Measurements from ENCODE around the gene DENND2A.
"Not testable (repeated sequence)": the region's sequence is repeated elsewhere in the genome, so short reads cannot be mapped to it uniquely, and the experiment has no call there.

Gene DENND2A

DNA sequence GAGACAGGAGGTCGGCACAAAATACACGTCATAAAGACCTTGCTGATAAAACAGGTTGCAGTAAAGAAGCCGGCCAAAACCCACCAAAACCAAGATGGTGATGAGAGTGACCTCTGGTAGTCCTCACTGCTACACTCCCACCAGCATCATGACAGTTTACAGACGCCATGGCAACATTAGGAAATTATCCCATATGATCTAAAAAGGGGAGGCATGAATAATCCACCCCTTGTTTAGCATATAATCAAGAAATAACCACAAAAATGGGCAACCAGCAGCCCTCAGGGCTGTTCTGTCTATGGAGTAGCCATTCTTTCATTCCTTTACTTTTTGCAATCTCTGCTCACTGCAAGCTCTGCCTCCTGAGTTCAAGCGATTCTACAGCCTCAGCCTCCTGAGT is 74.9 kb downstream of the DENND2A start:
- in situ Hi-C loops (cut with MboI; ENCODE audit: low pct_unique_long_range_greater_than_20kb, low sequenced_read_pairs); DNase-seq: not testable (repeated sequence)

DNA sequence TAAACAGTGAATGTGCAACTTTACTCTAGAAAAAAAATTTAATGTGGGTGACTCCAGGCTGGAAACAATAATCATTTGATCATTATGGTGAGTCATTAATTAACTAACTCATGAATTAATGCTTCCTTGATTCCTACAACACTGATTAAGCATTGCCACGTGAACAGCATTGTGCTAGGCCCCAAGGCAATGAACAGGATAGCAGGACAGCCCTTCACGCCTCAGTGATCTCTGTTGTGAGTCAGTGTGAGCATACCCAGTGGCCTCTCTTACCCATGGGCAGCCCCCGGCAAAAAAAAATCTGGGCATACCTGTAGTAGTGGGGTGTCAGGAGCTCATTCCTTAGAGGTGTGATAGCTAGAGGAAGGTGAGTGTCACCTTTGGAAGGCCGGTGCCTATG is 76.0 kb downstream of the DENND2A start:
- in situ Hi-C loops (cut with MboI; ENCODE audit: low pct_unique_long_range_greater_than_20kb, low sequenced_read_pairs) = no loop called here
- no peak for DNase-seq

DNA sequence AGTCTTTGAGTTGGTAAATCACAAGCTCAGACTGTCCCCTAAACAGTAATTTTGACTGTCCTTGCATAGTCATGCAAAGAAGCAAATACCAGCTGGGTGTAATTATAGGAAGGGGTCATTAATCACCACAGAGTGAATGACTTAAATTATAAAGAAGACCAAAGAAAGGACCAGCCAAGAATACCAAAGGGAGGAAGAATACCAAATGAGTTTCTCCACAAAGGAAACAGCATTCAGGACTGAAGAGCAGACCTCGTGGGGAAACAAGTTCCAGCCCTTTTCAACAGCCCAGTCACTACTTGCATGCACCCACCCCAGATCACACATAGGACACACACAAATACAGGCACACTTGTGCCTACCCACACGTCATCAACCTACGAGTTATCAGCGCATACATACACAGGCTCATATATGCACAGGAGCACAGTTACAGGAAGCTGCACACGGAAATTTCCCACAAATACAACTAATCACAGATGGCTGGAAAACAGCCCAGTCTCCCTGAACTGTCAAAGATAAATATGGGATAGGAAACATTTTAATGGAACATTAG is 77.6 kb downstream of the DENND2A start:
- in situ Hi-C loops (cut with MboI; ENCODE audit: low pct_unique_long_range_greater_than_20kb, low sequenced_read_pairs) = no loop called here
- no peak for DNase-seq

DNA sequence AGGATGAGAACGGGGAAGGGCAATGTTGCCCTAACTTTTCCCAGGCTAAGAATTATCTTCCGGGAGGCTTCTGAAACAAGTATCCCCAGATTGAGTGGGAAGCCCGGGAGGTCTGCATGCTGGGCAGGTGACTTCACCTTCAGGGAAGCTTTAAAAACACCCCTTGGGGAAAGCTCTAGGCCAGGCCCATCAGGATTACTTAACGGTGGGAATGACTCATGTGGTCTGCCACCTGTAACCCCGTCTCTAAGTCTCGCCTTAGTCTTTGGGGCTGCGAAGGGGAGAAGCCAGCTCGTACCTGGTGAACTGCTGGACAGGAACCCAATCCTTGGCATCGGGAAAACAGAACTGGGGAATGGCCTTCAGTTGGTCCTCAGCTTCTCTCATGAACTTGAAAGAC is 81.2 kb downstream of the DENND2A start:
- no peak for DNase-seq
- in situ Hi-C loops (cut with MboI; ENCODE audit: low pct_unique_long_range_greater_than_20kb, low sequenced_read_pairs) = no loop called here

DNA sequence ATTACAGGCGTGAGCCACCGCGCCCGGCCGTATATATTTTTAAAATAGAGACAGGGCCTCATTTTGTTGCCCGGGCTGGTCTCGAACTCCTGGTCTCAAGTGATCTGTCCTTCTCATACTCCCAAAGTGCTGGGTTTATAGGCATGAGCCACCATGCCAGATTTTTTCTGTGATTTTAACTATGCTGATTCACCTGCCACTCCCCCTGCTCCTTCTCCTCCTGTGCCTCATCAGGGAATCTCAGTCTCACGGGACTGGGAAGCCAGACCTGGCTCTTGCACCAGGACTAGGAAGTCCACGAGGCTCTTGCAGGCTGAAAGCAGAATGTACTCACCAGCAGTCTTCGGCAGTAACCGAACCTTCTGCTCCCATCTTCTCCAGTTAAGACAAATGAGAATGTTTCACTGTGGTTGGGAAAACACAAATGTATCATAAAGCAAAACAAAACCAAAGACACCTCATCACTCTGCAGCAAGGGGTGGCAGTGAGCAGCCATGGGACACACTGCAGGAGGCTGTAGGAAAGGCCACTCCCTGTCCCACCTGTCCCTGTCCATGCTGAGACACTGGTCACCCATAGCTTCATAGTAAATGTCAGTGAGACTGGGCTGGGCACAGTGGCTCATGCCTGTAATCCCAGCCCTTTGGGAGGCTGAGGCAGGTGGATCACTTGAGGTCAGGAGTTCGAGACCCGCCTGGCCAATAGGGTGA is 82.6 kb downstream of the DENND2A start:
- in situ Hi-C loops (cut with MboI; ENCODE audit: low pct_unique_long_range_greater_than_20kb, low sequenced_read_pairs) = no loop called here
- DNase-seq = no peak

DNA sequence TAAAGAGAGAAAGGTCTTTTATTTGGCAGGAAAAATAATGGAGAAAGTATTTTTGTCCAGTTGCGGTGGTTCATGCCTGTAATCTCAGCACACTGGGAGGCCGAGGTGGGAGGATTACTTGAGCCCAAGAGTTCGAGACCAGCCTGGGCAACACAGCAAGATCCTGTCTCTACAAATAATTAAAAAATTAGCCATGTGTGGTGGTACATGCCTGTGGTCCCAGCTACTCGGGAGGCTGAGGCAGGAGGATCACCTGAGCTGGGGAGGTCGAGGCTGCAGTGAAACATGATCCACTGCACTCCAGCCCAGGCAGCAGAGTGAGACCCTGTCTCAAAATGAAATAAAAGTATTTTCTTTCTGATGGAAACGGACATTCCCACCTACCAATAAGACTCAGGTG is 83.5 kb downstream of the DENND2A start:
- DNase-seq = no peak
- in situ Hi-C loops (cut with MboI; ENCODE audit: low pct_unique_long_range_greater_than_20kb, low sequenced_read_pairs) = no loop called here

DNA sequence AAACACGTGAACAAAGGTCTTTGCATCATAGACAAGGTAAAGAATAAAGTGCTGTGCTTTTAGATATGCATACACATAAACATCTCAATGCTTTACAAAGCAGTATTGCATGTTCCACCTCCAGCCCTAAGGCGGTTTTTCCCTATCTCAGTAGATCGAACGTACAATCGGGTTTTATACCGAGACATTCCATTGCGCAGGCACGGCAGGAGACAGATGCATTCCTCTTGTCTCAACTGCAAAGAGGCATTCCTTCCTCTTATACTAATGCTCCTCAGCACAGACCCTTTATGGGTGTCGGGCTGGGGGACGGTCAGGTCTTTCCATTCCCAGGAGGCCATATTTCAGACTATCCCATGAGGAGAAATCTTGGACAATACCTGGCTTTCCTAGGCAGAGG is 87.4 kb downstream of the DENND2A start:
- in situ Hi-C loops (cut with MboI; ENCODE audit: low pct_unique_long_range_greater_than_20kb, low sequenced_read_pairs); DNase-seq: not testable (repeated sequence)

DNA sequence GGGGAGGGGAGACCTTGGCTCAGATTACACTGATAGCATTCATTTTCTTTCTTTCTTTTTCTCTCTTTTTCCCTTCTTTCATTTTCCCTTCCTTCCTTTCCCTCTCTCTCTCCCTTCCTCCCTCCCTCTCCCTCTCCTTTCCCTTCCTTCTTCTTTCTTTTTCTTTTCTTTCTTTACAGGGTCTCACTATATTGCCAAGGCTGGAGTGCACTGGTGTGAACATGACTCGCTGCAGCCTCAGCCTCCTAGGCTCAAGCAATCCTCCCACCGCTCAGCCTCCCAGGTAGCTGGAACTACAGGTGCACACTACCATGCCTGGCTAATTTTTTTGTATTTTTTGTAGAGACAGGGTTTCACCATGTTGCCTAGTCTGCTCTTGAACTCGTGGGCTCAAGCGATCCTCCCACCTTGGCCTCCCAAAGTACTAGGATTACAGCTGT is 88.4 kb downstream of the DENND2A start:
- DNase-seq = no peak
- in situ Hi-C loops (cut with MboI; ENCODE audit: low pct_unique_long_range_greater_than_20kb, low sequenced_read_pairs) = no loop called here

DNA sequence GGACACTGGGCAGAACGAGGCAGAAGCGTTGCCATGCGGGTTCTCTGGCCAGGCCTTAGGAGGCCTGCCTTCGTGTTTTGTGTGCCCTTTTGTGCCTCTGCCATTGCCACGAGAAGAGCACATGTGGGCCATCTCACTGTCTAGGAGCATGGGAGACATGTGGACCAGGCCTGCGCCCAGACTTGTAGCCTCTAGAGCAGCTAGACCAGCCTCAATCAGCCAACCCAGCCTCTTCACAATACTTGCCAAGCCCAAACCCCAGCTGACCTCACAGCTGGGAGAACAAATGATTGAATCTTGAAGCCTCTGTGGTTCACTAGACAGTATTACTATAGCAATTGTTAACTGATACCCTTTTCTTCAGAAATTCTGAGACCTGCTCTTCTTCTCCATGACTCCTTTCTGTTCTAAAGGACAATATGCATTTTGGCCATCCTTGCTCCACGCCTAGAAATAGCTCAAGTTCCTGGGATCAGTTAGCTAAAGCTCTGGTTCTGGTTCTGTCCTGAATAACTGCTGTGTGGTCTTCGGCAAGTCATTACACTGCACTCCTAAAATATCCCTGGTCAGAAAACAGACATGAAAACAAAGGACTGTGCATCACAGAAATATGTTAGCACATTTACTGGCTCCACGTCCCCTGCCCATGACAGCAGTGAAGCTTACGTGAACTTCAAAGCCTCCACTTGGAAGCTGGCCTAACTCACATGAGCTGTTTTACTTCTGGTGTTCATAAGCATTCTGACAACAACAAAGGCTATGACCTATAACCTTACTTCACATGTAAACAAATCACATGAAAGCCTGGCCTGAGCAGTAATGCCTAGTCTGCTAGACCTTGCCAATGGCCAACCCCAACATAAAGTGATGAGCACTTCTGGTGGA is 89.0 kb downstream of the DENND2A start:
- in situ Hi-C loops (cut with MboI; ENCODE audit: low pct_unique_long_range_greater_than_20kb, low sequenced_read_pairs) = no loop called here
- no peak for DNase-seq

DNA sequence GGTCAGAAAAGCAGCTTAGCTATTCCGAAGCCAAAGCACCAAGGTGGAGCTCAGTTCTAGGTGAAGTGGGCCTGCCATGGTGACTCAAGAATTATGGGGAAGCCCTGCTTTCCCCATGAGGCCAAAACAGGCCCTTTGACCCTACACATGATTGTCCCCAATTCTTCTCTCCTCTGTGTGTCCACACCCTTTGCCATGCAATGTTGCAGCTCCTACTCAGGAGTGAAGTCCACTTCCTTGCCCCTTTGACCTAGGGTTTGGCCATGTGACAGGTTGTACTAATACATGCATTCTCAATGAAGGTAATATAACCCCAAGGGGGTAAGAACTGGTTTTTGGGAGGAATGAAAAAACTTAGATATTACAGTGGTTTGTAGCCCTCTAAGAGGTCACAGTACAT is 93.7 kb downstream of the DENND2A start:
- in situ Hi-C loops (cut with MboI; ENCODE audit: low pct_unique_long_range_greater_than_20kb, low sequenced_read_pairs) = no loop called here
- DNase-seq = no peak

DNA sequence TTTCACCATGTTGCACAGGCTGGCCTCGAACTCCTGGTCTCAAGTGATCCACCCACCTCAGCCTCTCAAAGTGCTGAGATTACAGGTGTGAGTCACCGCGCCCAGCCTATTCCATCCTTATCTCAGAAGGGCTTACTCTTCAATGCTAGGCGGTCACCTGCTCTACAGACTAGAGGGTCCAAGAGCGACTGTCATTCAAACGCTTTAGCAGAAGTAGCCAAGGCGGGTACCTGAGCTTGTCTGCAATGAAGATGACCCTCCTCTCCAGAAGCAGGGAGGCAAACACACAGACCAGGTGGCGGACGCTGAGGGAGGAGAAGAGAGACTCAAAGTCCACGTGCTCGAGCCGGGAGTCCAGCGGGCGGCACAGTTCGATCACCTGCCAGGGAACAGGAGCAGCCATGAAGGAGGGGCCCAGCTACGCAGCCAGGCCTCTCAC is 96.2 kb downstream of the DENND2A start:
- in situ Hi-C loops (cut with MboI; ENCODE audit: low pct_unique_long_range_greater_than_20kb, low sequenced_read_pairs) = no loop called here
- DNase-seq = no peak

DNA sequence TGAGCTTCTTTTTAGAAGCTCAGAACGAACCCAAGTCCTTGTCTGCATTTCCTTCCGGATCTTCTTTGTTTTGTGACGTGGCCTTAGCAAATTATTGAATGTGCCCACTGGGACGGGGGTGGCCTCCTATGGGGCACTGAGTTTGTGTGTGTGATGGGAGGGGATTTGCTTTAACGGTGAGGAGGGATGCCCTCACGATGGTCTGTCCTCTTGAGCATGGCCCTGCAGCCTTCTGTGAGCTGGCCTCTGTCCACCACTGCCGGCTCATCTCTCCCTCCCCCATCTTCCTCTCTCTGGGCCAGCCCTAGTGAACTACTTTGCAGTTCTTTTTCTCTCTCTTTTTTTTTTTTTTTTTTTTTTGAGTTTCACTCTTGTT is 98.4 kb downstream of the DENND2A start:
- in situ Hi-C loops (cut with MboI; ENCODE audit: low pct_unique_long_range_greater_than_20kb, low sequenced_read_pairs) = no loop called here
- DNase-seq = no peak

DNA sequence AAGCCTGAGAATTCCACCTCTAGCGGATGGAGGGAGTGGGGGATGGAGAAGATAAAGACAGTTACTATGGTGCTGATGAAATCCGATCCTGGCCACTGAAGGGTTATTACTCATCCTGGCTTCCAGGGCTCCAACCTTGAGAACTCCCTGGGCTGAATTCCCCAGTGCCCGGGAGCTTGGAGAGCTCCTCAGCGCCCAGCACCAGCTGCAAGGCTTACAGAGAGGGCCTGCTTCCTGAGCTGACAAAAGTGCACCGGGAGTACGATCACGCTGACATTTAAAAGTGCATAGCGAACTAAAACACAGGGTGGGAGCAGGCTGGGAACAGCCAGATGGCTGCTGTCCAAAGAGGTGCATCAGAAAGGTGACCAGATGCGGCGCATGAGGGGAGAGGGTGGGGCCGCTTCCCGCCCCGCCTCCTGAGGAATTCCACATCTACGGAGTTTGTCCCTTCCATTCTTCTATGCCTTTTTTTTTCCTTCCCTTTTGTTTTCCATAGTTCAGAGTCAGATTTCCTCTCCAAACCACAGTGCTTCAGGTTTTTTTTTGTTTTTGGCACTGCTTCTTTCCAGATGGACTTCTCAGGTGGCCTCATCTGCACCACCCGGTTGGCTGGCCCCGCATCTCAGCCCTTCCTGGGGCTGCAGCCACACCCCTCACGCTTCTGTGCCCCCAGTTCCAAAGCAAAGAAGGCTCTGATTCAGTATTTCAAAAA is 98.9 kb downstream of the DENND2A start:
- in situ Hi-C loops (cut with MboI; ENCODE audit: low pct_unique_long_range_greater_than_20kb, low sequenced_read_pairs) = no loop called here
- DNase-seq = no peak

DNA sequence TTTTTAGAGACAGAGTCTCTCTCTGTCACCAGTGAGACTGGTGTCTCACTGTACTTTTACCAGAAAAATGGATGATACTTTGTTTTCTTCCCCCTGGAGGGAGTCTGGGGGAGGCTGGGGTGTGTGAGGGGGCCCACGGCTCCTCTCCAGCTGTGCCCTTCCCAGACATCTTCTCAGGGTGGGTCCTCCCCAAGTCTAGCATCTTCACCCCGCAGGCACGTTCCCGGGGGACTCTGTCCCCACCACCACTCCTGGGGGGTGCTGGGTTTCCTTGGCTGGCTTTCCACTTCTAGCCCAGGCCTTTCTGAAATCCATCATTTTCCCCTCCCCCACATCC is 99.5 kb downstream of the DENND2A start:
- no peak for DNase-seq
- in situ Hi-C loops (cut with MboI; ENCODE audit: low pct_unique_long_range_greater_than_20kb, low sequenced_read_pairs) = no loop called here

DNA sequence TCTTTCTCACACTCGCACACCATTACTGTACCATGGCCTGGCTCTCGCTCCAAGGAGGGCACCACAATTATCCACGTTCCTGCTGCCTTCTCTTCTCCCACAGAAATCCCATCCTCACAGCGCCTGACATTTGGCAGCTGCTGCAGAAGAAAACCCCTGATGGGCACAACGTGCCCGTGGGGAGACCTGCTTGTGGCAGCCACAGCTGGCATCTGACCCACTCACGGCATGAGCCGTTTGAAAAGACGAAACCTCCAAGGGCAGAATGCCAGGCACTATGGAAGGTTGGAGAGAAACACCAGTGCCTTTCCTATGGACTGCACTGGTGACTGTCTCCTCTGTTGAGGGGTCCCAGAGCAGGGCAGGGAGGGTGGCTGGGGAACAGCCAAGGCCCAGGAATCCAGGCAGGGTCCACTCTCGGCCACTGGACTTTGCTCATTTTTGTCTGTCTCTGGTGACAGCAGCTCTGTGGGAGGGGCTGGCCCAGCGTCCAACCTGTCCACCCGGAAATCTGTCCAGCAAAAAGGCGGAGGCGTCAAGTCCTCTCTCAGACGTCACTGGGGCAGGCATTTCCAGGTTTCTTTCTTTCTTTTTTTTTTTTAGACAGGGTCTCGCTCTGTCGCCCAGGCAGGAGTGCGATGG is 100.4 kb downstream of the DENND2A start:
- DNase-seq = no peak
- in situ Hi-C loops (cut with MboI; ENCODE audit: low pct_unique_long_range_greater_than_20kb, low sequenced_read_pairs) = no loop called here

DNA sequence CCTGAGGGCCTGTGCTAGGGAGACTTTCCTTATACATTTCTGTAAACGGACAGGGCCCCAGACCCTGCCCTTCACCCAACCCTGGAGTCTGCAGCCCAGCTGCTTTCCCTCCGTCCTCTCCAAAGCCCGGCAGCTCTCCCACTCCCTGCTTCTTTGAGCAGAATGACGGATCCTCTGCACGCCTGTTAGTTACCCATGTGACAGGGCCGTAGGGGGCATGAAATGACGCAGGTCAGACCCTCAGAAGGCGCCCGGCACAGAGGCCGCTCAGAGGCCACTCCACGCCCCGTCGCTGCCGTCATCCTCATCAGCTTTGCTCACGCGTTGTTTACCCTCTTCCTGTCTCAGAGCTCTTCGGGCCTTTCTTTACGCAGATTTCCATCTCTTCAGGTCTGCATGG is 101.2 kb downstream of the DENND2A start:
- in situ Hi-C loops (cut with MboI; ENCODE audit: low pct_unique_long_range_greater_than_20kb, low sequenced_read_pairs) = no loop called here

DNA sequence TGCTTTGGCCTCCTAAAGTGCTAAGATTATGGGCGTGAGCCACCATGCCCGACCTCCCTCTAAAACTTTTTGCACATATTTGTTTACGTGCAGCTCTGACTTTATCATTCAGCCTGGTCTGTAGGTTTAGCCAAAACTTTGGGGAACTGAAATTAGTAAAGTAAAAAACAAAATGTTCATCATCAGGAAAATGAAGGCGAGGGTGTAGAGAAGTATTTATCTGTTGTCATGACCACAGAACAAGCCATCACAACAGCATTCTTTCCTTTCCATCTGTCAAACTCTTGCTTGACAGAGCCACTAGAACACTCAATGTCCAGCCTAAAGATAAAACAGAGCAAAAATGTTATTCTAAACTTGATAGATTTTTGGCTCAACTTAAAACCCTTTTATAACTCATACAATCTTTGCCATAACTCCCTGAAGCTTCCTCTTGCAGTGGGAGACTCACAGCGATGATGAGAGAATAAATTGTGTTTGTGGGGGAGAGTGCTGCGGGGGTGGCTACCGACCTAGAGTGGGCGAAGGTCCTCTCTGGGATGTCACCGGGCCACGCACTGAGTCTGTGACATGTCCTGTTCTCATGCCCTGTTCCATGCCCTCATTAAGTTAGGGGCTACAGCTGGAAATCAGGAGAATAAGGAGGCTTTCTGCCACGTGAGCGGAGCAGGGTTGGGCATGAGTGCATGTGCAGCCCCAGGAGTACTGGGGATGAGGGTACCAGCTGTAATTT is 102.7 kb downstream of the DENND2A start:
- in situ Hi-C loops (cut with MboI; ENCODE audit: low pct_unique_long_range_greater_than_20kb, low sequenced_read_pairs) = no loop called here
- no peak for DNase-seq

More for the DNA sequence above, 101.2 kb downstream of the DENND2A start:
- no peak for DNase-seq

DNA sequence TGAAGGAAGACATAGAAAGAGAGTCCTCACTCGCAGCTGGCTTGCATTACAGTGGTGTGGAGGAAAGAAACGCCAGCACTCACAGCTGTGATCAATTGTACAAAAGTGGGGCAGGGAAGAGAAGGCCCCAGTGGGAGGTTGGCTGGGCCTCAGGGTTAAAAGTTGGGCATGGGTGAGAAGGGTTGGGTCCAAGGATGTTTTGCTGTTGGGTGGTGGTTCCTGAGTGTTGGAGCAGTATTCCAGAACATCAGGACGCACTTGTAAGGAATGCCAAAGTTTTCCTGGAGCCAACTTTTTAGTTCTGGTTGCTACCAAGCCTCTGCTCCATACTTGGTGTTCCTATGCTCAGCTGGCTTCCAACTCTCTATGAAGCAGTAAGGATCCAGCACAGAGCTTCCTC is 105.9 kb downstream of the DENND2A start:
- no peak for DNase-seq
- in situ Hi-C loops (cut with MboI; ENCODE audit: low pct_unique_long_range_greater_than_20kb, low sequenced_read_pairs) = no loop called here

DNA sequence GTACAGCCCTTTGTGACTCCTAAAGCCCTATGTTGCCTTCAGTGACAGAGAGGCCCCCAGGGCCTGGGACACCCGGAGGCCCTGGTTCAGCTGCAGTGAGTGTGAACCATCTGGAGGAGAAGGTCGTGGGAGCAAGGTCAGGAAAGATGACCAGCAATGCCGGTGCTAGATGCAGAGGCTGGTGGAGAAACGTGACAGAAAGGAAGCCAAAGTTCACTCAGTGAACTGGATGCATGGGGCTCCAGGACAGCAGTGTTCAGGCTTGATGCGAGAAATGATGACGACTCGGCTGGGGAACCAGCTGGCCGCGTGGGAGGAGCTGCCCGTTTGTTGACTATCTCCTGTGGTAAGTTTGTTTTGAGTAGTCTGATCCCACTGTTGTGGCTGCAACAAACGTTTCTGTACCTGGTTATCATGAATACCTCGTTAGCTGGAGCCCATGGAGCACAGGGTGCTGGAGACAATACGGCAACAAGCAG is 107.2 kb downstream of the DENND2A start:
- DNase-seq = no peak
- in situ Hi-C loops (cut with MboI; ENCODE audit: low pct_unique_long_range_greater_than_20kb, low sequenced_read_pairs) = no loop called here
